ENCODE measurements around the gene TIMM13.

DNA sequence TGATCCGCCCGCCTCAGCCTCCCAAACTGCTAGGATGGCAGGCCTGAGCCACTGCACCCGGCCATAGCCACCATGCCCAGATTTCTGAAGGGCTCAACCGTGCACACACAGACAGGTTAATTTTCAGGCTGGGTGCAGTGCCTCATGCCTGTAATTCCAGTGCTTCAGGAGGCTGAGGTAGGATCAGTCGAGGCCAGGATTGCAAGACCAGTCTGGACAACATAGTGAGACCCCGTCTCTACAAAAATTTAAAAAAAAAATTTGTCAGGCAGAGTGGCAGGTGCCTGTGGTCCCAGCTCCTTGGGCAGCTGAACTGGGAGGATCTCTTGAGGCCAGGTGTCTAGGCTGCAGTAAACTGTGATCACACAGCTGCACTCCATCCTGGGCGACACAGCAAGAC, 7.6 kb downstream of the TIMM13 start:
- TF ChIP-seq EP300 (IDR thresholded peaks at IDR 0.05; ENCODE audit: borderline replicate concordance) (no peak), CREB1 (IDR thresholded peaks at IDR 0.05; ENCODE audit: low read depth) (no peak), CEBPB (IDR thresholded peaks at IDR 0.05) (no peak), NFIC (IDR thresholded peaks at IDR 0.05) (no peak), FOXM1 (IDR thresholded peaks at IDR 0.05; ENCODE audit: borderline replicate concordance, low read depth) (no peak), RAD21 (IDR thresholded peaks at IDR 0.05; ENCODE audit: low read depth) (no peak)
- TF ChIP-seq, protein P1, sequence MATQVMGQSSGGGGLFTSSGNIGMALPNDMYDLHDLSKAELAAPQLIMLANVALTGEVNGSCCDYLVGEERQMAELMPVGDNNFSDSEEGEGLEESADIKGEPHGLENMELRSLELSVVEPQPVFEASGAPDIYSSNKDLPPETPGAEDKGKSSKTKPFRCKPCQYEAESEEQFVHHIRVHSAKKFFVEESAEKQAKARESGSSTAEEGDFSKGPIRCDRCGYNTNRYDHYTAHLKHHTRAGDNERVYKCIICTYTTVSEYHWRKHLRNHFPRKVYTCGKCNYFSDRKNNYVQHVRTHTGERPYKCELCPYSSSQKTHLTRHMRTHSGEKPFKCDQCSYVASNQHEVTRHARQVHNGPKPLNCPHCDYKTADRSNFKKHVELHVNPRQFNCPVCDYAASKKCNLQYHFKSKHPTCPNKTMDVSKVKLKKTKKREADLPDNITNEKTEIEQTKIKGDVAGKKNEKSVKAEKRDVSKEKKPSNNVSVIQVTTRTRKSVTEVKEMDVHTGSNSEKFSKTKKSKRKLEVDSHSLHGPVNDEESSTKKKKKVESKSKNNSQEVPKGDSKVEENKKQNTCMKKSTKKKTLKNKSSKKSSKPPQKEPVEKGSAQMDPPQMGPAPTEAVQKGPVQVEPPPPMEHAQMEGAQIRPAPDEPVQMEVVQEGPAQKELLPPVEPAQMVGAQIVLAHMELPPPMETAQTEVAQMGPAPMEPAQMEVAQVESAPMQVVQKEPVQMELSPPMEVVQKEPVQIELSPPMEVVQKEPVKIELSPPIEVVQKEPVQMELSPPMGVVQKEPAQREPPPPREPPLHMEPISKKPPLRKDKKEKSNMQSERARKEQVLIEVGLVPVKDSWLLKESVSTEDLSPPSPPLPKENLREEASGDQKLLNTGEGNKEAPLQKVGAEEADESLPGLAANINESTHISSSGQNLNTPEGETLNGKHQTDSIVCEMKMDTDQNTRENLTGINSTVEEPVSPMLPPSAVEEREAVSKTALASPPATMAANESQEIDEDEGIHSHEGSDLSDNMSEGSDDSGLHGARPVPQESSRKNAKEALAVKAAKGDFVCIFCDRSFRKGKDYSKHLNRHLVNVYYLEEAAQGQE (IDR thresholded peaks at IDR 0.05; ENCODE audit: low read depth) = no peak
- TF ChIP-seq, protein P2, sequence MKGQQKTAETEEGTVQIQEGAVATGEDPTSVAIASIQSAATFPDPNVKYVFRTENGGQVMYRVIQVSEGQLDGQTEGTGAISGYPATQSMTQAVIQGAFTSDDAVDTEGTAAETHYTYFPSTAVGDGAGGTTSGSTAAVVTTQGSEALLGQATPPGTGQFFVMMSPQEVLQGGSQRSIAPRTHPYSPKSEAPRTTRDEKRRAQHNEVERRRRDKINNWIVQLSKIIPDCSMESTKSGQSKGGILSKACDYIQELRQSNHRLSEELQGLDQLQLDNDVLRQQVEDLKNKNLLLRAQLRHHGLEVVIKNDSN (IDR thresholded peaks at IDR 0.05) = no peak
